GM12874 (cell line): ENCODE results near the gene OLFM1.

Experiments
- CTCF ChIP-seq: IDR thresholded peaks from 2 replicates; pipeline ENCODE4 v1.5.1; 2011; ENCODE audit warnings: low read depth, mild to moderate bottlenecking, control low read depth, low read length, moderate library complexity; ENCODE audit not compliant: insufficient read depth

The OLFM1 gene

GRCh38 chr9:135127718-135128670 is 40.5 kb downstream of the OLFM1 start:
- TF ChIP-seq CTCF: no peak

GRCh38 chr9:135129137-135129695 is 41.7 kb downstream of the OLFM1 start:
- no peak for TF ChIP-seq CTCF

- no peak for TF ChIP-seq CTCF
Observed at GRCh38 chr9:135130207-135130976, 42.9 kb downstream of the OLFM1 start.

GRCh38 chr9:135131488-135131887 is 44.0 kb downstream of the OLFM1 start:
- no peak for TF ChIP-seq CTCF

GRCh38 chr9:135132008-135132407 is 44.5 kb downstream of the OLFM1 start:
- no peak for TF ChIP-seq CTCF

- TF ChIP-seq CTCF: no peak
Observed at GRCh38 chr9:135134268-135135022, 47.0 kb downstream of the OLFM1 start.
